Endometrial microvascular endothelial cells (primary cell): ENCODE measurements around the gene KCNG2. TPM values are rescaled to one million over a fixed set of nuclear protein-coding genes. Genes with fewer than 3 reads are reported as not detected.
"Not testable (repeated sequence)": the region's sequence is repeated elsewhere in the genome, so short reads cannot be mapped to it uniquely, and the experiment has no call there.

Experiments
- in situ Hi-C: cut with HindIII; loops from 2 replicates; pipeline ENCODE4 v1.10.0; 2017; ENCODE audit warnings: low sequenced_read_pairs, low pct_unique_long_range_greater_than_20kb; ENCODE audit errors: inconsistent ontology term
- total RNA-seq: library from RNA; depleted of rRNA; stranded (reverse); fragments of >200 nt; gene quantifications from one replicate; pipeline ENCODE4 v1.2.3, GENCODE V29; 2015; ENCODE audit errors: inconsistent ontology term

The KCNG2 gene
- total RNA-seq, 1 donor from 2014 or later: not detected

- in situ Hi-C loops: no loop called here
These were observed 77.1 kb downstream of the KCNG2 start for GRCh38 chr18:79874553-79875530.

DNA sequence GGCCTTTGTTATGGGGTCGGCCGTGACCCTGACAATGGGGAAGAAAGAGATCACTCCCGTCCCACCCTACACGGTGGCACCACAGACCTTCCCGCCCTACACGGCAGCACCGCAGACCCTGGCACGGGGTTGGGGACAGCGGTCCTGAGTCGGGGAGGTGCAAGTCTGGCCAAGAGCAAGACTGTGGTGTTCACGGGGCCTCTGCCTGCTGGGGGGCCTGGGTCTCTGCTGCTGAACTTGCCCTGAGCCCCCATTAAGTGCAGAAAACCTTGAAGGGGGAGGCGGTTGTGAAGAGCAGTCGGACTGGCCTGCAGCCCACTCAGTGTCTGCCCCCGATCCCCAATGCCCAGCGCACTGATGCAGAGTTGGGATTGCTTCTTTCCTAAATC lies 77.8 kb downstream of the KCNG2 start:
- in situ Hi-C loops: no loop called here

DNA sequence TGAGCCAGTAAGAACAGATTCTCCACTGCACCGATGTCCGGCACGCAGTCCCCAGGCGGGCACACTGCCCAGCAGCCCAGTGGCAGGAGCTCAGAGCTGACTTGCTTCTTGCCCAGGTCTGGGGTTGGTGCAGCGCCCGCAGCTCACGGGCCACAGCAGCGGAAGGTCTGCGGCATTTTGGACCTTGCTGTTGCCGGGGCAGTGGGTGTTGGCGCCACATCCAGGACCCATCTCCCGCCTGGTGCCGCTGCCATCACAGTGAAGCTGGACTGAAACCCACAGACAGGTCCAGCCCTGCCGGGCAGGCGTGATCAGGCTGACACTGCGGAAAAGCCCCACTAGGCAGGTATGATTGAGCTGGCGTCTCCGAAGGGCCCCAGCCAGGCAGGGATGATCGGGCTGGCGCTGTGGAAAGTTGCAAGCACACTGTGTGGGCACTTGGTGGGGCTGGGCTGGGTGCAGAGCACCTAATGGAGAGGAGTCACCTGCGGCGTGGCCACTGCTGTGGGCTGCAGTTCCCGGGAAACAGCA lies 78.3 kb downstream of the KCNG2 start:
- in situ Hi-C loops: no loop called here

- in situ Hi-C loops: no loop called here
These were observed 78.8 kb downstream of the KCNG2 start for GRCh38 chr18:79876497-79876896.

- in situ Hi-C loops: no loop called here
These were observed 79.7 kb downstream of the KCNG2 start for GRCh38 chr18:79877163-79878091.

DNA sequence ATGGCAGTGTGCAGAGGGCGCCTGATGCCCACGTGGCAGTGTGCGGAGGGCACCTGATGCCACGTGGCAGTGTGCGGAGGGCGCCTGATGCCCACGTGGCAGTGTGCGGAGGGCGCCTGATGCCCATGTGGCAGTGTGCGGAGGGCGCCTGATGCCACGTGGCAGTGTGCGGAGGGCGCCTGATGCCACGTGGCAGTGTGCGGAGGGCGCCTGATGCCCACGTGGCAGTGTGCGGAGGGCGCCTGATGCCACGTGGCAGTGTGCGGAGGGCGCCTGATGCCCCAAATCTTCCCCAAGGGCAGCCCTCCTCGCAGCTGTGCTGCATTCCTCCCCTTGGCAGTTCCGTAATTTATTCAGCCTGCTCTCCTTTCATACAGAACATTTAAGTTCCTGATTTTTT lies 80.5 kb downstream of the KCNG2 start:
- in situ Hi-C loops: not testable (repeated sequence)

DNA sequence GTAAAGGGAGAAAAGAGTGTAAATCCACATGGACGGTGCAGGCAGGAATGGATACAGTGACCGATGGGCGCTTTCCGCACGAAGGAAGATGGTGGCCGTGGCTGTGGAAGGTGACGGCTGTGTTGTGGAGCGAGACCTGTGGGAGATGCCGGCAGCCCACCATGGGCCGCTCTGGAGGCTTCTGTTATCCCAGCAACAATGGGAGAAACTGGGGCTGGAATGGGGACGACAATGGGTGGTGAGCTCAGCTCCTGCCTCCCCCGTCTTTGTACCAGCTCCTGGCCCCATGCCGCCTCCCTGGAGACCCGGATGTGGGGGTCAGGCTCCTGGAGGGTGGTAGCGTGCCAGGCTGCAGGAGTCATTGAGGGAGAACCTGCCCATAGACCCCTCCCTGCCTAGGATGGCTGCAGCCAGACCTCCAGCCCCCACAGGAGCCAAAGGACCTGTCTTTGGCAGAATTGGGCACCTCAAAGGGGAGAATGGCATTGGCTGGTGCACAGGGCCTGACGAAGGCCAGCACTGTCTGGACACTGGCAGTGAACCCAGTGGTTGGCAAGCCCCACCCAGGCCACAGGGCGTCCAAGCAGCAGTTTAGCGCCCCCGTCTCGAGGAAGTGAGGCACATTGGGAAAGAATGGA lies 81.1 kb downstream of the KCNG2 start:
- in situ Hi-C loops: no loop called here

GRCh38 chr18:79879566-79879965 lies 81.8 kb downstream of the KCNG2 start:
- in situ Hi-C loops: no loop called here

- in situ Hi-C loops: no loop called here
These were observed 84.0 kb downstream of the KCNG2 start for GRCh38 chr18:79881695-79882094.

- in situ Hi-C loops: no loop called here
These were observed 84.9 kb downstream of the KCNG2 start for GRCh38 chr18:79882522-79883241.

DNA sequence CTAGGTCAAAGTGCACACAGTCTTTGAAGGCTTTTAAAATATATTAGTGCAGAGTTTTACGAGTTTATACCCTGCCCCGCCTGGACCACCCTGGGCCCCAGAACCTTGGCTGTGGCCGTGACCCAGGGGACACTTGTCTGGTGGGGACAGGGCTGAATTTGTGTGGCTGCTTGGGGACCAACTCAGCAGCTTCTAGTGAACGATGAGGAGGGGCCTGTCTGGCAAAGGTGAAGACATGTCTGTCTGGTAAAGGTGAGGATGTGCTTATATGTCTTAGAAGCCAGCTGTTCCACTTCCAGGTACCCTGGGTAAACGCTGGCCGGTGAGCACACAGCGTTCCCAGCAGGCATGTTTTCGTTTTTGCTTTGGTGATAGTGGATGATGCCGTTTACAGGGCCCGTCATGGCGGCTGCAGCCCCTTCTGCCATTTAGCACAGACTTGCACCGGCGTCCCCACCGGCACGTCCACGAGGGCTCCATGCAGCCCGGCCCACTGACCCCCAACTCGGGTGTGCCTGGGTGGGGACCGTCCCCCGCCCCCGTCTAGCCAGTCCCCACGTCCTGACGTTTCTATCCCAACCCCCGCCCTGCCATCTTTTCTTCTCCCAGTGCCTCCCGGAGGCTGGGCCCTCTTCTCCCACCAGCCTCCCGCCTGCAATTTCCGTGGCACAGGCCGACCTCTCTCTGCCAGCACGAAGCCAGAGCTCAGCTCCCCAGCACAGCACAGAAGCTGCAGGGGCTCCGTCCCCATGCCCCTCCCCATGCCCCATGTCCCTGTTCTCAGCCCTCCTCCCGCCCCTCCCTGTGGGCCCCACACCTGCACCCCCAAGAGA lies 85.9 kb downstream of the KCNG2 start:
- in situ Hi-C loops: no loop called here

DNA sequence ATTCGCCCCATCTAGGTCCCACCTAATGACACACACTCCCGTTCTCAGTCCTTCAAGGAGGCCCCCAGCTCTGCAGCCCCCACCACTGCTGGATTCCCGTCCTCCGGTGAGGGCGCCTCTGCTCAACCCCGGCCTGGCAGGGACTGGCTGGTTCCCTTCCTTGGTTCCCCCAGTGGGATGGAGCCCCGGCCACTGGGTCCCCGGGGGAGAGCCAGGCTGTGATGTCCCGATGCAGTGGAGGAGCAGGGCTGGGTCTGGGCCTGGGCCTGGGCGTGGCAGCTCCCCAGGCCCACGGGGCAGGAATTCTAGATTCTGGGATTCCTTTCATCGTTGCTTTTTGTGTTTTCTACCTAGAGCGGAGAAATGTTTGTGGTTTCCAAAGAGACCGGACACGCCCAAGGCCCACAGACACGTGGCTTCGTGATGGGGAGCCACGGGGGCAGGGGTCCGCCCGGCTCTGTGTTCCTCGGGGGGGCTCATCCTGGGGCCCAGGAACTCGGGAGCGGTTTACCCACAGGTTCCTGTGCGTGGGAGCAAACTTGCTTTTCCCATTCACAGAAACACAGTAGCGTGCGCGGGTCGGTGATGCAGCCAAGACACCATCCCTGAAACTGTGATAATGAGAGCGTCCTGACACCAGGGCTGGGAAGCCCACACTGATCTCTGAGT lies 86.7 kb downstream of the KCNG2 start:
- in situ Hi-C loops: no loop called here

- in situ Hi-C loops: no loop called here
These were observed 87.4 kb downstream of the KCNG2 start for GRCh38 chr18:79884963-79885728.

- in situ Hi-C loops: no loop called here
These were observed 89.7 kb downstream of the KCNG2 start for GRCh38 chr18:79887181-79888000.

GRCh38 chr18:79888016-79888415 lies 90.3 kb downstream of the KCNG2 start:
- in situ Hi-C loops: no loop called here

GRCh38 chr18:79889569-79889968 lies 91.8 kb downstream of the KCNG2 start:
- in situ Hi-C loops: no loop called here
